ENCODE data around the gene APOBEC3B. TPM values are rescaled to one million over a fixed set of nuclear protein-coding genes. Genes with fewer than 3 reads are reported as not detected.

The APOBEC3B gene
- polyA plus RNA-seq, 1 donor (not counting 4 experiments of a cell fraction or from before 2014, with no cell fraction given) = 3.4 TPM

GRCh38 chr22:38973289-38974169, 8.6 kb upstream of the APOBEC3B start:
- no peak overlapping the region for H2AFZ ChIP-seq (ENCODE audit: control insufficient read depth, low read length)
- H3K36me3 ChIP-seq (ENCODE audit: control insufficient read depth in 2 of 2, extremely low read depth in 1 of 2, insufficient read depth in 2 of 2, low read length in 2 of 2) = no peaks in the 10 kb centered on the region
- no peaks in the 10 kb centered on the region for H3K4me1 ChIP-seq (ENCODE audit: control insufficient read depth, extremely low read depth, insufficient read depth, low read length)
- no peaks in the 10 kb centered on the region for H3K27me3 ChIP-seq (ENCODE audit: control insufficient read depth, extremely low read depth, insufficient read depth, low read length)
- no peaks in the 10 kb centered on the region for H3K9me3 ChIP-seq (ENCODE audit: control insufficient read depth, low read depth, low read length)
- no peaks in the 10 kb centered on the region for H3K9me1 ChIP-seq (ENCODE audit: control insufficient read depth, extremely low read depth, insufficient read depth, low read length)
- FAIRE-seq (peak; percentile 78), DNase-seq (ENCODE audit: low read depth, low spot score) (no peak)
- TF ChIP-seq CTCF (optimal IDR thresholded peaks at IDR 0.05 in 1 of 3, IDR thresholded peaks at IDR 0.05 in 1 of 3, conservative IDR thresholded peaks at IDR 0.05 in 1 of 3; ENCODE audit: extremely low read depth in 1 of 3, insufficient read depth in 2 of 3, low read length in 3 of 3) (peak; percentile 73 to 96 (median 89)), EZH2 (IDR thresholded peaks at IDR 0.05; ENCODE audit: low read length) (no peak)
- dilution Hi-C loops (cut with MboI; ENCODE audit: extremely low pct_ligation_motif_present, low sequenced_read_pairs) = no loop called here
- no peak overlapping the region for H3K4me3 ChIP-seq (ENCODE audit: control insufficient read depth in 2 of 3, extremely low read depth in 1 of 3, insufficient read depth in 2 of 3, low read depth in 1 of 3, low read length in 3 of 3)
- no peaks in the 10 kb centered on the region for H3K79me2 ChIP-seq (ENCODE audit: control insufficient read depth, insufficient read depth, low read length)
- no peak overlapping the region for H3K4me2 ChIP-seq (ENCODE audit: control insufficient read depth, extremely low read depth, insufficient read depth, low read depth, low read length)
- no peak overlapping the region for H3K27ac ChIP-seq (ENCODE audit: control insufficient read depth, insufficient read depth, low read length)
- H3K9ac ChIP-seq (ENCODE audit: control insufficient read depth, extremely low read depth, insufficient read depth, low read length) = no peak overlapping the region
- no peaks in the 10 kb centered on the region for H4K20me1 ChIP-seq (ENCODE audit: control insufficient read depth, extremely low read depth, insufficient read depth, low read length)

DNA sequence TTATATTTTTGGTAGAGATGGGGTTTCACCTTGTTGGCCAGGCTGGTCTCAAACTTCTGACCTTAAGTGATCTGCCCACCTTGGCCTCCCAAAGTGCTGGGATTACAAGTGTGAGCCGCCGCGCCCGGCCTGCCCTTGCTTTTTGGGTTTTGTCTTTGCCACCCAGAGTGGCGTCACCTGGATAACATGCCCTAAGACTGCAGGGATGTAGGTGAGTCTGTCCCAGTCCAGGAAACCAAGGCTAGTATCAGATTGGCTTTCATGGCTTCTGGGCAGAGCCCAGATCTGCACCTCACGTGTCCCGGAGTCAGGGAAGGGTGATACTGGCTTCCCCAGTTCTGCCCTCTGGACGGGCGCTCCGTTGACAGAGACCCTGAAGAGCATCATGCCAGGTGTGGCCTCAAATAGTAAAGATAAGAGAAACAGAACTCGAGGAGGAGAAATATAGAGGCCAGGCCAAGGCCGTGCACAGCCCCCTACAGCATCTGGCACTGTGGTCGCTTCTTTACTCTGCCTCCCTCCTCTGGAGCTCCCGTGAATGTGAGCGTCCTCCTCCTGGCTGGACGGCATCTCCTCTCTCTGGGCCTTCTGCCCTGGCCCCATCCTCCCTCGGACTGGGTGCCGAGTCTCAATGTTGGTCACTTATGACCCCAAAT, 7.8 kb upstream of the APOBEC3B start:
- Histone ChIP-seq H3K4me3 (ENCODE audit: control insufficient read depth in 2 of 3, extremely low read depth in 1 of 3, insufficient read depth in 2 of 3, low read depth in 1 of 3, low read length in 3 of 3) (no peak overlapping the region), H3K4me2 (ENCODE audit: control insufficient read depth, extremely low read depth, insufficient read depth, low read depth, low read length) (no peak overlapping the region), H3K27me3 (ENCODE audit: control insufficient read depth, extremely low read depth, insufficient read depth, low read length) (no peaks in the 10 kb centered on the region), H4K20me1 (ENCODE audit: control insufficient read depth, extremely low read depth, insufficient read depth, low read length) (no peaks in the 10 kb centered on the region), H3K9me1 (ENCODE audit: control insufficient read depth, extremely low read depth, insufficient read depth, low read length) (no peaks in the 10 kb centered on the region), H3K9me3 (ENCODE audit: control insufficient read depth, low read depth, low read length) (no peaks in the 10 kb centered on the region), H3K79me2 (ENCODE audit: control insufficient read depth, insufficient read depth, low read length) (no peaks in the 10 kb centered on the region), H2AFZ (ENCODE audit: control insufficient read depth, low read length) (no peak overlapping the region), H3K9ac (ENCODE audit: control insufficient read depth, extremely low read depth, insufficient read depth, low read length) (no peak overlapping the region), H3K4me1 (ENCODE audit: control insufficient read depth, extremely low read depth, insufficient read depth, low read length) (no peaks in the 10 kb centered on the region), H3K36me3 (ENCODE audit: control insufficient read depth in 2 of 2, extremely low read depth in 1 of 2, insufficient read depth in 2 of 2, low read length in 2 of 2) (no peaks in the 10 kb centered on the region), H3K27ac (ENCODE audit: control insufficient read depth, insufficient read depth, low read length) (no peak overlapping the region)
- dilution Hi-C loops (cut with MboI; ENCODE audit: extremely low pct_ligation_motif_present, low sequenced_read_pairs) = no loop called here
- DNase-seq (ENCODE audit: low read depth, low spot score) (no peak), FAIRE-seq (no peak)
- TF ChIP-seq CTCF (optimal IDR thresholded peaks at IDR 0.05 in 1 of 3, IDR thresholded peaks at IDR 0.05 in 1 of 3, conservative IDR thresholded peaks at IDR 0.05 in 1 of 3; ENCODE audit: extremely low read depth in 1 of 3, insufficient read depth in 2 of 3, low read length in 3 of 3) (no peak), EZH2 (IDR thresholded peaks at IDR 0.05; ENCODE audit: low read length) (no peak)

All from keratinocyte (primary cell).